ENCODE measurements around the gene DACH1.

DNA sequence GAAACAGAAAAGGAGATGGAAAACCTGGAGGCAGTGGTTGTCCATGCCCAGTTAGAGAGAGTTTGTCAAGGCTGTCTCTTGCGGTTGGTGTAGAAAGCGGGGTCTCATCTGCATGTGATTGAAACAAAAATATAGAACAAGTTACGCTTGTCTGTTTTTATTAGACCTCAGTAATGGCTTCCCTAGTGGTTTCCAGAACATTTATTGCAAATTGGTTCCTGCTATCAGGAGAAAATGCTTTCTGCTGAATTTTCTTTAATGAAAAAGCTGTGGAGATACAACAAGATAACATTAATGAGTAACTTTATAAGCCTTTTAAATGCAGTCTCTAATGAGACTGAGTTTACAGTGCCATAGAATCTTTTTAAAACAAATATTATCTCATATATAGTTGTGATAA lies 378.0 kb downstream of the DACH1 start:
- TF ChIP-seq EP300 (IDR thresholded peaks at IDR 0.05; ENCODE audit: low read depth) (no peak), POLR2A (IDR thresholded peaks at IDR 0.05) (no peak)
- TF ChIP-seq, protein P1, sequence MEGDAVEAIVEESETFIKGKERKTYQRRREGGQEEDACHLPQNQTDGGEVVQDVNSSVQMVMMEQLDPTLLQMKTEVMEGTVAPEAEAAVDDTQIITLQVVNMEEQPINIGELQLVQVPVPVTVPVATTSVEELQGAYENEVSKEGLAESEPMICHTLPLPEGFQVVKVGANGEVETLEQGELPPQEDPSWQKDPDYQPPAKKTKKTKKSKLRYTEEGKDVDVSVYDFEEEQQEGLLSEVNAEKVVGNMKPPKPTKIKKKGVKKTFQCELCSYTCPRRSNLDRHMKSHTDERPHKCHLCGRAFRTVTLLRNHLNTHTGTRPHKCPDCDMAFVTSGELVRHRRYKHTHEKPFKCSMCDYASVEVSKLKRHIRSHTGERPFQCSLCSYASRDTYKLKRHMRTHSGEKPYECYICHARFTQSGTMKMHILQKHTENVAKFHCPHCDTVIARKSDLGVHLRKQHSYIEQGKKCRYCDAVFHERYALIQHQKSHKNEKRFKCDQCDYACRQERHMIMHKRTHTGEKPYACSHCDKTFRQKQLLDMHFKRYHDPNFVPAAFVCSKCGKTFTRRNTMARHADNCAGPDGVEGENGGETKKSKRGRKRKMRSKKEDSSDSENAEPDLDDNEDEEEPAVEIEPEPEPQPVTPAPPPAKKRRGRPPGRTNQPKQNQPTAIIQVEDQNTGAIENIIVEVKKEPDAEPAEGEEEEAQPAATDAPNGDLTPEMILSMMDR (IDR thresholded peaks at IDR 0.05): no peak
